WTC11 (cell line): ENCODE results near the gene PFKFB3. TPM values are rescaled to one million over a fixed set of nuclear protein-coding genes. Genes with fewer than 3 reads are reported as not detected.

Experiments used
- ATAC-seq: fragments of 200-7000 bp; cut with Tn5 transposase; 2 replicates; pipeline ENCODE4 v1.10.0; 2021; ENCODE audit warnings: mild to moderate bottlenecking, moderate library complexity
- CTCF ChIA-PET: fragments of 300-600 bp; sonication (Branson Sonifier 250); formaldehyde crosslinking; loops from one replicate; lab custom pipeline; 2021; ENCODE audit warnings: antibody characterized with exemption; lab: Charles Lee
- POLR2A ChIA-PET: fragments of 350-600 bp; sonication (Branson Sonifier 250); formaldehyde crosslinking; loops from one replicate; lab custom pipeline; 2021; ENCODE audit warnings: antibody characterized with exemption; lab: Charles Lee
- DNase-seq: peaks from one replicate; pipeline ENCODE4 v3.0.0; 2021; ENCODE audit warnings: low spot score
- H3K27ac Mint-ChIP-seq: 2 replicates; pipeline ENCODE4 v1.8.0; 2021; ENCODE audit warnings: mixed read lengths
- H3K27me3 Mint-ChIP-seq: 2 replicates; pipeline ENCODE4 v1.8.0; 2021; ENCODE audit warnings: low read depth, mild to moderate bottlenecking, moderate library complexity, mixed read lengths
- H3K36me3 Mint-ChIP-seq: 2 replicates; pipeline ENCODE4 v1.8.0; 2021; ENCODE audit warnings: mixed read lengths
- H3K4me1 Mint-ChIP-seq: 2 replicates; pipeline ENCODE4 v1.8.0; 2022; ENCODE audit warnings: mixed read lengths
- H3K4me3 Mint-ChIP-seq: 2 replicates; pipeline ENCODE4 v1.8.0; 2021; ENCODE audit warnings: mild to moderate bottlenecking, moderate library complexity, mixed read lengths
- H3K9me3 Mint-ChIP-seq: 2 replicates; pipeline ENCODE4 v1.8.0; 2021; ENCODE audit warnings: mixed read lengths
- AR ChIP-seq: fragments of 250-450 bp; sonication (Bioruptor Pico); IDR thresholded peaks from 2 replicates; pipeline ENCODE4 v1.9.0; 2021; ENCODE audit warnings: mild to moderate bottlenecking
- ATF1 ChIP-seq: sonication (generic); formaldehyde crosslinking; IDR thresholded peaks from 2 replicates; pipeline ENCODE4 v1.8.1; 2023; ENCODE audit warnings: mild to moderate bottlenecking, moderate library complexity, missing genetic modification reagents
- CREB1 ChIP-seq: sonication (generic); formaldehyde crosslinking; IDR thresholded peaks from 2 replicates; pipeline ENCODE4 v1.8.0; 2023; ENCODE audit warnings: mild to moderate bottlenecking, missing genetic modification reagents
- EMX1 ChIP-seq: fragments of 250-450 bp; sonication (Bioruptor Pico); IDR thresholded peaks from 2 replicates; pipeline ENCODE4 v1.8.0; 2021; ENCODE audit warnings: mild to moderate bottlenecking
- GTF2I ChIP-seq: fragments of 250-450 bp; sonication (Bioruptor Pico); conservative IDR thresholded peaks from 2 replicates; pipeline ENCODE4 v1.4.0; 2021; ENCODE audit warnings: mild to moderate bottlenecking
- MLX ChIP-seq: sonication (generic); formaldehyde crosslinking; IDR thresholded peaks from 2 replicates; pipeline ENCODE4 v1.8.1; 2023; ENCODE audit warnings: mild to moderate bottlenecking, missing genetic modification reagents, moderate library complexity
- NFYB ChIP-seq: sonication (generic); formaldehyde crosslinking; conservative IDR thresholded peaks from 2 replicates; pipeline ENCODE4 v1.8.0; 2022; ENCODE audit warnings: low read depth, missing genetic modification reagents
- OVOL2 ChIP-seq: fragments of 250-450 bp; sonication (Bioruptor Pico); IDR thresholded peaks from 2 replicates; pipeline ENCODE4 v1.9.0; 2021; ENCODE audit warnings: mild to moderate bottlenecking, borderline replicate concordance
- SOX15 ChIP-seq: fragments of 250-450 bp; sonication (Bioruptor Pico); IDR thresholded peaks from 2 replicates; pipeline ENCODE4 v1.9.0; 2021; ENCODE audit warnings: mild to moderate bottlenecking
- STAT6 ChIP-seq: sonication (generic); formaldehyde crosslinking; conservative IDR thresholded peaks from 2 replicates; pipeline ENCODE4 v1.8.1; 2023; ENCODE audit warnings: mild to moderate bottlenecking, low read depth, missing genetic modification reagents, moderate library complexity
- TP53 ChIP-seq: sonication (generic); formaldehyde crosslinking; IDR thresholded peaks from 2 replicates; pipeline ENCODE4 v1.8.1; 2023; ENCODE audit warnings: mild to moderate bottlenecking, missing genetic modification reagents
- ZNF281 ChIP-seq: sonication (generic); formaldehyde crosslinking; IDR thresholded peaks from 2 replicates; pipeline ENCODE4 v1.8.0; 2023; ENCODE audit warnings: mild to moderate bottlenecking, missing genetic modification reagents
- ZNF317 ChIP-seq: sonication (generic); formaldehyde crosslinking; IDR thresholded peaks from 2 replicates; pipeline ENCODE4 v1.8.1; 2023; ENCODE audit warnings: low read depth, mild to moderate bottlenecking, moderate library complexity, missing genetic modification reagents, borderline replicate concordance
- ZNF671 ChIP-seq: fragments of 250-450 bp; sonication (Bioruptor Pico); IDR thresholded peaks from 2 replicates; pipeline ENCODE4 v1.8.0; 2021; ENCODE audit warnings: mild to moderate bottlenecking
- total RNA-seq: library from RNA; stranded (reverse); gene quantifications from 3 replicates; pipeline ENCODE4 v1.2.3, GENCODE V29; 2021
- TF ChIP-seq, protein P1 (sequence below): sonication (generic); formaldehyde crosslinking; IDR thresholded peaks from 2 replicates; pipeline ENCODE4 v1.8.1; 2023; ENCODE audit warnings: mild to moderate bottlenecking, missing genetic modification reagents, moderate library complexity
- TF ChIP-seq, protein P2 (sequence below): sonication (generic); formaldehyde crosslinking; IDR thresholded peaks from 2 replicates; pipeline ENCODE4 v1.8.1; 2022; ENCODE audit warnings: low read depth, mild to moderate bottlenecking, moderate library complexity, missing genetic modification reagents, borderline replicate concordance
- TF ChIP-seq, protein P3 (sequence below): fragments of 250-450 bp; sonication (Bioruptor Pico); IDR thresholded peaks from 2 replicates; pipeline ENCODE4 v1.9.0; 2021; ENCODE audit warnings: moderate library complexity, mild to moderate bottlenecking, inconsistent platforms, borderline replicate concordance
- TF ChIP-seq, protein P4 (sequence below): sonication (generic); formaldehyde crosslinking; IDR thresholded peaks from 2 replicates; pipeline ENCODE4 v1.8.1; 2023; ENCODE audit warnings: mild to moderate bottlenecking, missing genetic modification reagents

Gene PFKFB3
- total RNA-seq, 1 experiment from 2014 or later = 30.6 TPM

- TF ChIP-seq STAT6 (CRISPR knock-in tag) = no peak
- no peak for TF ChIP-seq OVOL2 (CRISPR knock-in tag)
These were observed 22.6 kb downstream of the PFKFB3 start (continued) for GRCh38 chr10:6225263-6225814.

GRCh38 chr10:6226216-6226615, 23.5 kb downstream of the PFKFB3 start:
- Mint-ChIP-seq H3K27ac (peak overlapping the region; percentile 36; the same call in 1 of the 2 replicates), H3K4me3 (no peak overlapping the region), H3K27me3 (no peaks in the 10 kb centered on the region), H3K4me1 (no peaks in the 10 kb centered on the region), H3K36me3 (peaks cover 64% of the 10 kb centered on the region), H3K9me3 (no peaks in the 10 kb centered on the region)
- POLR2A ChIA-PET = no interaction called here
- no peak for DNase-seq
- CTCF ChIA-PET = no interaction called here
- no peak for TF ChIP-seq CREB1 (CRISPR knock-in tag)
- no peak for TF ChIP-seq ATF1
- no peak for TF ChIP-seq MLX (CRISPR knock-in tag)
- TF ChIP-seq AR = no peak
- no peak for TF ChIP-seq ZNF317 (CRISPR knock-in tag)
- TF ChIP-seq TP53 = no peak
- TF ChIP-seq EMX1 (CRISPR knock-in tag) = no peak
- no peak for ATAC-seq

- Mint-ChIP-seq H3K27ac (no peak overlapping the region), H3K4me1 (no peaks in the 10 kb centered on the region), H3K36me3 (peaks cover 63% of the 10 kb centered on the region), H3K27me3 (no peaks in the 10 kb centered on the region), H3K4me3 (no peak overlapping the region), H3K9me3 (no peaks in the 10 kb centered on the region)
- ATAC-seq (no peak), DNase-seq (no peak)
- ChIA-PET POLR2A (no interaction called here), CTCF (interaction anchor here (1.2 kb wide), 1 partner anchor 25 kb away, joined by 4 read pairs; the partner anchor contains the start of gene PFKFB3)
- TF ChIP-seq NFYB = no peak
- TF ChIP-seq, protein P1, sequence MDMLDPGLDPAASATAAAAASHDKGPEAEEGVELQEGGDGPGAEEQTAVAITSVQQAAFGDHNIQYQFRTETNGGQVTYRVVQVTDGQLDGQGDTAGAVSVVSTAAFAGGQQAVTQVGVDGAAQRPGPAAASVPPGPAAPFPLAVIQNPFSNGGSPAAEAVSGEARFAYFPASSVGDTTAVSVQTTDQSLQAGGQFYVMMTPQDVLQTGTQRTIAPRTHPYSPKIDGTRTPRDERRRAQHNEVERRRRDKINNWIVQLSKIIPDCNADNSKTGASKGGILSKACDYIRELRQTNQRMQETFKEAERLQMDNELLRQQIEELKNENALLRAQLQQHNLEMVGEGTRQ = no peak
- TF ChIP-seq GTF2I (CRISPR knock-in tag) = no peak
- no peak for TF ChIP-seq ZNF281
- no peak for TF ChIP-seq SOX15
- TF ChIP-seq, protein P2, sequence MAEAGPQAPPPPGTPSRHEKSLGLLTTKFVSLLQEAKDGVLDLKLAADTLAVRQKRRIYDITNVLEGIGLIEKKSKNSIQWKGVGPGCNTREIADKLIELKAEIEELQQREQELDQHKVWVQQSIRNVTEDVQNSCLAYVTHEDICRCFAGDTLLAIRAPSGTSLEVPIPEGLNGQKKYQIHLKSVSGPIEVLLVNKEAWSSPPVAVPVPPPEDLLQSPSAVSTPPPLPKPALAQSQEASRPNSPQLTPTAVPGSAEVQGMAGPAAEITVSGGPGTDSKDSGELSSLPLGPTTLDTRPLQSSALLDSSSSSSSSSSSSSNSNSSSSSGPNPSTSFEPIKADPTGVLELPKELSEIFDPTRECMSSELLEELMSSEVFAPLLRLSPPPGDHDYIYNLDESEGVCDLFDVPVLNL (CRISPR knock-in tag) = no peak
- TF ChIP-seq, protein P3, sequence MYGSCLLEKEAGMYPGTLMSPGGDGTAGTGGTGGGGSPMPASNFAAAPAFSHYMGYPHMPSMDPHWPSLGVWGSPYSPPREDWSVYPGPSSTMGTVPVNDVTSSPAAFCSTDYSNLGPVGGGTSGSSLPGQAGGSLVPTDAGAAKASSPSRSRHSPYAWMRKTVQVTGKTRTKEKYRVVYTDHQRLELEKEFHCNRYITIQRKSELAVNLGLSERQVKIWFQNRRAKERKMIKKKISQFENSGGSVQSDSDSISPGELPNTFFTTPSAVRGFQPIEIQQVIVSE (CRISPR knock-in tag) = no peak
- TF ChIP-seq, protein P4, sequence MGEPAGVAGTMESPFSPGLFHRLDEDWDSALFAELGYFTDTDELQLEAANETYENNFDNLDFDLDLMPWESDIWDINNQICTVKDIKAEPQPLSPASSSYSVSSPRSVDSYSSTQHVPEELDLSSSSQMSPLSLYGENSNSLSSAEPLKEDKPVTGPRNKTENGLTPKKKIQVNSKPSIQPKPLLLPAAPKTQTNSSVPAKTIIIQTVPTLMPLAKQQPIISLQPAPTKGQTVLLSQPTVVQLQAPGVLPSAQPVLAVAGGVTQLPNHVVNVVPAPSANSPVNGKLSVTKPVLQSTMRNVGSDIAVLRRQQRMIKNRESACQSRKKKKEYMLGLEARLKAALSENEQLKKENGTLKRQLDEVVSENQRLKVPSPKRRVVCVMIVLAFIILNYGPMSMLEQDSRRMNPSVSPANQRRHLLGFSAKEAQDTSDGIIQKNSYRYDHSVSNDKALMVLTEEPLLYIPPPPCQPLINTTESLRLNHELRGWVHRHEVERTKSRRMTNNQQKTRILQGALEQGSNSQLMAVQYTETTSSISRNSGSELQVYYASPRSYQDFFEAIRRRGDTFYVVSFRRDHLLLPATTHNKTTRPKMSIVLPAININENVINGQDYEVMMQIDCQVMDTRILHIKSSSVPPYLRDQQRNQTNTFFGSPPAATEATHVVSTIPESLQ = no peak
- no peak for TF ChIP-seq OVOL2 (CRISPR knock-in tag)
- TF ChIP-seq ZNF671 (CRISPR knock-in tag) = no peak
These were observed 24.6 kb downstream of the PFKFB3 start for GRCh38 chr10:6227346-6227745.
